Placental pericyte (primary cell): ENCODE data around the gene DBR1. TPM values are rescaled to one million over a fixed set of nuclear protein-coding genes. Genes with fewer than 3 reads are reported as not detected.

Experiments used
- total RNA-seq: library from RNA; depleted of rRNA; stranded (reverse); fragments of >200 nt; gene quantifications from 2 replicates; pipeline ENCODE4 v1.2.3, GENCODE V29; 2012

The DBR1 gene
- total RNA-seq, result 5.9 and 19.2 TPM in 2 replicates

GRCh38 chr3:138174421-138175131 is at the start of gene DBR1:
Gene DBR1 (minus strand): TSS chr3:138174921. CDS start chr3:138174795, 126 bp downstream.

GRCh38 chr3:138187296-138188012 is 12.7 kb upstream of the DBR1 start, which contains the start of gene ARMC8:
Gene ARMC8 (plus strand): TSS chr3:138187301. CDS start chr3:138187555, 254 bp downstream.

GRCh38 chr3:138132239-138132638 is 42.5 kb downstream of the DBR1 start, which contains the start of gene A4GNT:
Gene A4GNT (minus strand): TSS chr3:138132390. CDS start chr3:138131256, 1,134 bp downstream.

GRCh38 chr3:138114988-138115971 is 59.4 kb downstream of the DBR1 start, which contains the start of gene DZIP1L:
Gene DZIP1L (minus strand): TSS chr3:138115608. CDS start chr3:138103971, 11,637 bp downstream.

Other genes starting within 250 kb of the DBR1 start
- not detected in 2 replicates for gene CLDN18, start 164.8 kb downstream of the DBR1 start, total RNA-seq
- 20.8 and 45.2 TPM in 2 replicates for gene DZIP1L, start 59.3 kb downstream of the DBR1 start, total RNA-seq
- gene A4GNT, start 42.5 kb downstream of the DBR1 start, total RNA-seq, result not detected in 2 replicates
- 49.5 and 59.0 TPM in 2 replicates for gene ARMC8, start 12.4 kb upstream of the DBR1 start, total RNA-seq
- gene NME9, start 154.9 kb upstream of the DBR1 start, total RNA-seq, result not detected in 2 replicates
- 13.3 and 42.2 TPM in 2 replicates for gene MRAS, start 173.7 kb upstream of the DBR1 start, total RNA-seq